Hematopoietic multipotent progenitor cell treated with erythropoietin and hydrocortisone succinate and interleukin-3 and kit ligand, for 6 days (in vitro differentiated cells): Measurements from ENCODE around the gene PLXNA4.

Source experiments
- DNase-seq: peaks from one replicate; pipeline ENCODE4 v3.0.0-alpha.2; 2015

Gene PLXNA4

GRCh38 chr7:132532281-132532680, 44.0 kb downstream of the PLXNA4 start:
- DNase-seq, result peak; percentile 9

DNA sequence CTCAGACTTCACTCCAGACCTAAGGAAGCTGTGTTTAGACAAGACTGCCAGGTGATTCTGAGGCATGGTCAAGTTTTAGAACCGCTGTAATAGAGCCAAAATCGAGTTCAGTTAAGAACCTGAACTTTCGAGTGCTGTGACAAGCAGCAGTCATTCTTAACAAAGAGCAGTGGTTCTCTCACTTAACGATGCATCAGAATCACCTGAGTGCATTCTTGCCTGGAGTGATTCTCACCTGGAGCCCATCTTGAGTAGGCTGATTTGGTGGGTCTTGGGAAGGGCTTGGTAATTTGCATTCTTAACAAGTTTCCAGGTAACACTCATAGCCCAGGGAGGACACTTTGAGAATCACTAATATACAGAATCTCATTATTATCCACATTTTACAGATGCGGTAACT, 44.7 kb downstream of the PLXNA4 start:
- DNase-seq, result no peak

- DNase-seq, result no peak
Measured at GRCh38 chr7:132528695-132529094, 47.6 kb downstream of the PLXNA4 start.

DNA sequence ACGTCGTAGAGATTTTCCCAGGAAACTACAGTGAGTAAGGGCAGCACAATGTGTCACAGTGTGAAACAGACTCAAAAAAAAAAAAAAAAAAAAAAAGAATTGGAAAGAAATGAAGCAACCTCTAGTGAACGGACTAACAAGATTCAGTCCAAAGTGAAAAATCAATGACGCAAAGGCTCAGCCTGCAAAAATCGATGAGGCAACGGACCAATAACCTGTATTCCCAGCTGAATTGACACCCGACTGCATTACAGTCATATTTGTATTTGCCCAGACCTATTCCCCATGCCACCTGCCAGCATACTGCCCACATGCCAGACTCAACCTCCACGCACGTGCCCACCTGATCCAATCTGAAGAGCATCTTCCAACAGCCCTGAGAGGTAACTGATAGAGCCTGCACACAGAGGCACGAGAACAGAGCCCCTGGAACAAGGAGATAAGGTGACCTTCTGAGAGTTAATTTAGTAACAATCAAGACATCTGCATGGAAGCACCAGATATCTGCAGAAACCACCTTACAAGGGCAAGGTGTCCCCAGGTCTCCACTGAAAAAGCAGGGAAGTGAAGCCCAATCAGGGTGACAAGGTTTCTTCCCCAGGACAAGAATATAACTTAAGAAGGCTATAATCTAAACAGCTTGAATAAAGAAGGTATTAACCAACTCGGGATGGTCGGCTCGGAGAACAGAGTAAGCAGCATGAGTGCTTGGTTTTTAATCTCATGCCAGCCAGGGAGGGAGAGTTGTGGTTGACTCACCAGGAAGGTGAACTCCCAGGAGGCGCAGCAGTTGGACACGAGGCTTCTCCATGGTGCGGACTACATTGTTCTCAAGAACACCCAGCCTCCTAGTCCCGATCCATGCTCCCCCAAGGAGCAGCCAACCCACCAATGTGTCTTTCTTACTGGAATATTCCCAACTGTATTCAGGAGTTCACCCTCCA, 48.5 kb downstream of the PLXNA4 start:
- DNase-seq, result no peak

- DNase-seq, result no peak
Measured at GRCh38 chr7:132526111-132526740, 50.0 kb downstream of the PLXNA4 start.

GRCh38 chr7:132521423-132521822, 54.8 kb downstream of the PLXNA4 start:
- DNase-seq, result no peak

GRCh38 chr7:132520591-132521280, 55.5 kb downstream of the PLXNA4 start:
- no peak for DNase-seq

DNA sequence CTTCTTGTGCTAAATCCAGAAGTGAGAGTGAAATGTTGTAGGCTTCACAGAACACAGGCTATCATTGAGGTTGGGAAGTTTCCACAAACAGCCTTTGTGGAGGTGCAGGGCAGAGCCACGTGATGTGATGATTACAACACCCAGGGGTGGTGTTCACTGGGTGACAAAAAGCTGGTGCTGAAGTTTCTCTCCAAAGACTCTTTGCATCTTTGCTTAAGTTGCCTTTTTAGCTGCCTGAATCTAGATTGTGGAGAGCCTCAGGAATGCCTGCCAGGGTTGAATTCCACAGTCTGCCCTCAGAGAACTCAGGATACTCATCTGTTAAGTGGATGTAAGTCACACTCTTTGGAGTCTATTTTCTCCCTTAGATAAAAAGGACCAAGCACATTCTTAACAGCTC, 56.3 kb downstream of the PLXNA4 start:
- DNase-seq, result no peak

- DNase-seq, result no peak
Measured at GRCh38 chr7:132518839-132519173, 57.5 kb downstream of the PLXNA4 start.

DNA sequence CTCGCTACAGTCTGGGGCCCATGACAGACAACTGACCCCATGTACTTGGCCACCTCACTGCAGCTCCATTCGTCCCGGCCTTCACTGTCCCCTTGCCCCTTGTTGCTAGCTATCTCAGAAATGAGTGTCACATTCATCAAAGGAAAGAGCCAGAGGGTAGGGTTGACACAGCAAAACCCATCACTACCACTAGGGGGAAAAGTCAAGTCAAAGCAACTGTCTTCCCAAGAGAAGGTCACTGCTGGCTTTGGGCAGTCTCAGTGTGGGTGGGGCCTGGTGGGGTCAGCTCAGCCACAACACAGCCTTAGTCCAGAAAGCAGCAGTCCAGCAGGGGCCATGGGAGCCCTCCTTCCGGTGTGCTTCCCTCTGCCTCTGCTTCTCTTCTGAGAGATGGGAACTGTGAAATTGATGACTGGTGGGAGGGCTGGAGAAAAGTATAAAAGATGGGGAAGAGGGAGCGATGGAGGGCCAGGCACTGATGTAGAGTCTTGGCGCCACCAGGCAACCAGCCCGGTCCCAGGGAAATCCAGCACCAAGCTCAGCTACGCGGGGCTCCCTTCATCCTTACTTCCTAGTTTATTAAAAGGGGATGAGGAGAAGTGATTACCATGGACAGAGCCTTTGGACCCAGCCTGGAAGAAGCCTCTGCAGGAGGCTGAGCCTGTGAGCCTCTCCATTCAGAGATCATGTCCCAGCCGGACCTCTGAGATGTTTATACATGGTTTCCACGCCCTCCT, 58.0 kb downstream of the PLXNA4 start:
- peak; percentile 58 for DNase-seq

- no peak for DNase-seq
Measured at GRCh38 chr7:132516042-132516840, 60.0 kb downstream of the PLXNA4 start.

- DNase-seq, result no peak
Measured at GRCh38 chr7:132515181-132515580, 61.1 kb downstream of the PLXNA4 start.

- DNase-seq, result no peak
Measured at GRCh38 chr7:132514430-132514829, 61.8 kb downstream of the PLXNA4 start.

- no peak for DNase-seq
Measured at GRCh38 chr7:132511921-132512320, 64.3 kb downstream of the PLXNA4 start.

DNA sequence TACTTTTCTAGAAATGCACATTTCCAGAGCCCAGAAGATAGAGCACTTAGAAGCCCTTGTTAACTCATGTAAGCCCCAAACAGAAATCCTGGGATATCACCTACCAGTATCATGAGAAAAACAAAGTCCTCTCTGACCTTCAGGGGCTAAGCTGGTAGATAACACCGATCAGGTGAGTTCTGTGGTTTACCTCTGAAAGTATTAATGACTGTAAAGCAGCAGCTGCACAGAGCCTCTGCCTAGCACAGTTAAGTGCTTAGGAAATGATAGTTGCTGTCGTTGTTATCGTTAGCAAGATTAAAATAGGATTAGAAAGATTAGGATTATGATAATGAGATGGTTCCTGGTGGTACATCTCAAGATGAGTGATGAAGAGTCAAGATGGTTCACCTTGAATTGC, 64.9 kb downstream of the PLXNA4 start:
- no peak for DNase-seq

- DNase-seq, result no peak
Measured at GRCh38 chr7:132509643-132510042, 66.6 kb downstream of the PLXNA4 start.

- no peak for DNase-seq
Measured at GRCh38 chr7:132508724-132509353, 67.4 kb downstream of the PLXNA4 start.

- DNase-seq, result no peak
Measured at GRCh38 chr7:132504852-132505251, 71.4 kb downstream of the PLXNA4 start.

GRCh38 chr7:132504071-132504470, 72.2 kb downstream of the PLXNA4 start:
- no peak for DNase-seq

DNA sequence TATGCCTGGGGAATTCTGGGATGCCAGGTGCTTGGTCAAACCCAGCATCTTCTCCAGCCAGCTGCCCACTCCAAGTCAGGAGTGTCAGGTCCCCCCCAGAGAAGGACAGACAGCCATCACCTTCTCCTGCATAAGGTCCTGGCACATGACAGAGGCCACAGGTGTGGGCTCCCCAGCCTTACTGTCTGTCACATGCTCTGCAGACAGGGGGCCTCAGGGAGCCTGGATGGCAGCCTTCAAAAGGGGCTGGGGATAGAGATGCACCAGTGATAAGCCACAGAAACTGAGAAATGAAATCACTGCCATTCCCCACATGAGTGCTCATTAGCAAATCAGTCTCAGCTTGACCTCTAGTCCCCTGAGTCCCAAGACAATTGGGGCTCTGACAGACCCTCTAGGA, 72.9 kb downstream of the PLXNA4 start:
- no peak for DNase-seq

DNA sequence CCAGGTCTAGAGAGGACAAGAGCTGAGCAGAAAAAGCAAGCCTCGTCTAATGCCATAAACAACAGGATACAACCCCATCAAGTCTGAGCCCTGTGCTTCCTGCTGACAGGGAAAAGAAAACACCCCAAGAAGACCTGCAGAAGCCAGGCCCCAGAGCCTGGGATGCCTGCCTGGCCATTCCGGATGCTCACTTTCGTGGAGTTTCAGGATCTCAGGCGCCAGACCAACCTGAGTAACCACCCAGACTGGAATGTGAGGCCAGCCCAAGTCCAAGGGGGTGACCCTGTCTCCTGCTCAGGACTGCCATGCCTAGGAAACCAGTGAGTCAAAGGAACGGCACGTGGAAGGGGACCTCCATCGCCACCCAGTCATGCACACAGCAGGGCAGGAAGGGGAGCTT, 74.3 kb downstream of the PLXNA4 start:
- no peak for DNase-seq
